HL-60 (cell line): Measurements from ENCODE around the gene YWHAG.

ENCODE experiments used
- GABPA ChIP-seq: IDR thresholded peaks from 2 replicates; pipeline ENCODE4 v1.6.1; 2012; ENCODE audit warnings: low read depth
- POLR2AphosphoS5 ChIP-seq: IDR thresholded peaks from 2 replicates; pipeline ENCODE4 v1.6.1; 2012; ENCODE audit warnings: low read depth
- TF ChIP-seq, protein P1 (sequence below): IDR thresholded peaks from one replicate; pipeline ENCODE4 v1.5.1; 2011; ENCODE audit warnings: low read length, control low read depth, inconsistent platforms; ENCODE audit not compliant: insufficient read depth
- TF ChIP-seq, protein P2 (sequence below): IDR thresholded peaks from 2 replicates; pipeline ENCODE4 v1.6.1; 2012; ENCODE audit warnings: low read depth; ENCODE audit not compliant: insufficient replicate concordance

GRCh38 chr7:76351372-76351771, 7.4 kb downstream of the YWHAG start:
- TF ChIP-seq, protein P1, sequence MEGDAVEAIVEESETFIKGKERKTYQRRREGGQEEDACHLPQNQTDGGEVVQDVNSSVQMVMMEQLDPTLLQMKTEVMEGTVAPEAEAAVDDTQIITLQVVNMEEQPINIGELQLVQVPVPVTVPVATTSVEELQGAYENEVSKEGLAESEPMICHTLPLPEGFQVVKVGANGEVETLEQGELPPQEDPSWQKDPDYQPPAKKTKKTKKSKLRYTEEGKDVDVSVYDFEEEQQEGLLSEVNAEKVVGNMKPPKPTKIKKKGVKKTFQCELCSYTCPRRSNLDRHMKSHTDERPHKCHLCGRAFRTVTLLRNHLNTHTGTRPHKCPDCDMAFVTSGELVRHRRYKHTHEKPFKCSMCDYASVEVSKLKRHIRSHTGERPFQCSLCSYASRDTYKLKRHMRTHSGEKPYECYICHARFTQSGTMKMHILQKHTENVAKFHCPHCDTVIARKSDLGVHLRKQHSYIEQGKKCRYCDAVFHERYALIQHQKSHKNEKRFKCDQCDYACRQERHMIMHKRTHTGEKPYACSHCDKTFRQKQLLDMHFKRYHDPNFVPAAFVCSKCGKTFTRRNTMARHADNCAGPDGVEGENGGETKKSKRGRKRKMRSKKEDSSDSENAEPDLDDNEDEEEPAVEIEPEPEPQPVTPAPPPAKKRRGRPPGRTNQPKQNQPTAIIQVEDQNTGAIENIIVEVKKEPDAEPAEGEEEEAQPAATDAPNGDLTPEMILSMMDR = no peak
- TF ChIP-seq, protein P2, sequence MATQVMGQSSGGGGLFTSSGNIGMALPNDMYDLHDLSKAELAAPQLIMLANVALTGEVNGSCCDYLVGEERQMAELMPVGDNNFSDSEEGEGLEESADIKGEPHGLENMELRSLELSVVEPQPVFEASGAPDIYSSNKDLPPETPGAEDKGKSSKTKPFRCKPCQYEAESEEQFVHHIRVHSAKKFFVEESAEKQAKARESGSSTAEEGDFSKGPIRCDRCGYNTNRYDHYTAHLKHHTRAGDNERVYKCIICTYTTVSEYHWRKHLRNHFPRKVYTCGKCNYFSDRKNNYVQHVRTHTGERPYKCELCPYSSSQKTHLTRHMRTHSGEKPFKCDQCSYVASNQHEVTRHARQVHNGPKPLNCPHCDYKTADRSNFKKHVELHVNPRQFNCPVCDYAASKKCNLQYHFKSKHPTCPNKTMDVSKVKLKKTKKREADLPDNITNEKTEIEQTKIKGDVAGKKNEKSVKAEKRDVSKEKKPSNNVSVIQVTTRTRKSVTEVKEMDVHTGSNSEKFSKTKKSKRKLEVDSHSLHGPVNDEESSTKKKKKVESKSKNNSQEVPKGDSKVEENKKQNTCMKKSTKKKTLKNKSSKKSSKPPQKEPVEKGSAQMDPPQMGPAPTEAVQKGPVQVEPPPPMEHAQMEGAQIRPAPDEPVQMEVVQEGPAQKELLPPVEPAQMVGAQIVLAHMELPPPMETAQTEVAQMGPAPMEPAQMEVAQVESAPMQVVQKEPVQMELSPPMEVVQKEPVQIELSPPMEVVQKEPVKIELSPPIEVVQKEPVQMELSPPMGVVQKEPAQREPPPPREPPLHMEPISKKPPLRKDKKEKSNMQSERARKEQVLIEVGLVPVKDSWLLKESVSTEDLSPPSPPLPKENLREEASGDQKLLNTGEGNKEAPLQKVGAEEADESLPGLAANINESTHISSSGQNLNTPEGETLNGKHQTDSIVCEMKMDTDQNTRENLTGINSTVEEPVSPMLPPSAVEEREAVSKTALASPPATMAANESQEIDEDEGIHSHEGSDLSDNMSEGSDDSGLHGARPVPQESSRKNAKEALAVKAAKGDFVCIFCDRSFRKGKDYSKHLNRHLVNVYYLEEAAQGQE = no peak
- 0 out of 2 replicates have a peak, but pooled peaks have one; percentile 13 for TF ChIP-seq POLR2AphosphoS5
- no peak for TF ChIP-seq GABPA
